Neutrophil (primary cell): ENCODE results near the gene COX7A2.

Experiments
- H3K27ac ChIP-seq: fragments of 200-600 bp; sonication (generic); 2 replicates; pipeline ENCODE4 v1.5.1; 2016; ENCODE audit warnings: mild to moderate bottlenecking, moderate library complexity
- H3K27me3 ChIP-seq: fragments of 200-600 bp; sonication (generic); 2 replicates; pipeline ENCODE4 v1.6.0; 2016; ENCODE audit warnings: mild to moderate bottlenecking
- H3K36me3 ChIP-seq: fragments of 200-600 bp; sonication (generic); 2 replicates; pipeline ENCODE4 v1.5.1; 2017
- H3K4me1 ChIP-seq, 2 experiments: fragments of 200-600 bp in 1 of 2; sonication (generic) in 1 of 2; 1 replicate in 1 of 2; 2 replicates in 1 of 2; pipeline versions ENCODE4 v1.5.1 to v1.6.1; 2013 to 2016; ENCODE audit warnings: low read depth in 1 of 2, low read length in 1 of 2, mild to moderate bottlenecking in 1 of 2, moderate library complexity in 1 of 2; ENCODE audit not compliant: control insufficient read depth in 1 of 2, insufficient read depth in 1 of 2
- H3K4me3 ChIP-seq, 2 experiments: fragments of 200-600 bp in 1 of 2; sonication (generic) in 1 of 2; 1 replicate in 1 of 2; 2 replicates in 1 of 2; pipeline ENCODE4 v1.5.1; 2013 to 2016; ENCODE audit warnings: low read depth in 1 of 2, low read length in 1 of 2, mild to moderate bottlenecking in 1 of 2, moderate library complexity in 1 of 2
- H3K9me3 ChIP-seq: fragments of 200-600 bp; sonication (generic); 2 replicates; pipeline ENCODE4 v1.5.1; 2016
- CTCF ChIP-seq: fragments of 200-600 bp; sonication (generic); IDR thresholded peaks from 2 replicates; pipeline ENCODE4 v1.5.1; 2016; ENCODE audit warnings: antibody characterized with exemption

The COX7A2 gene

DNA sequence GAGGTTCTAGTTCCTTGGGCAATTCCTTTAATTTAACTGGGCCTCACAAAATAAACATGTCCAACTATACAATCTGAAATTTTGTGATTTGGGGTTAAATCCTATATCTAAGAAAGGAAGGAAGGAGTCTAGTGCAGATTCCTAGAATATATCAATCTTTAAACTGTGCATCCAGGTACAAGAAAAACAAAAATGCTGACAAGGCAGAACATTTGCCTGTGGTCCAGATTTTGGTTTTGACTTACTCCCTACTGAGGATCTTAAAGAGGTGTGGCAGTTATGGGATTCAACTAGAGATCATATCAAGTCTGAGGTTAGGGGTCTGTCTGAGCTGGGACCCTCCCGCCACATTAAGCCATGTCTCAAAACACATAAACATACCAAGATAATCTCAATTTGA, 17.7 kb upstream of the COX7A2 start:
- H3K27me3 ChIP-seq: no peaks in the 10 kb centered on the region
- peaks cover 72% of the 10 kb centered on the region for H3K36me3 ChIP-seq
- no peaks in the 10 kb centered on the region for H3K4me1 ChIP-seq
- no peaks in the 10 kb centered on the region for H3K9me3 ChIP-seq
- TF ChIP-seq CTCF: no peak
- H3K27ac ChIP-seq: no peak overlapping the region
- no peak overlapping the region for H3K4me3 ChIP-seq

- no peaks in the 10 kb centered on the region for H3K27me3 ChIP-seq
- TF ChIP-seq CTCF: no peak
- no peaks in the 10 kb centered on the region for H3K9me3 ChIP-seq
- H3K36me3 ChIP-seq: peaks cover 81% of the 10 kb centered on the region
- no peak overlapping the region for H3K4me3 ChIP-seq
- H3K27ac ChIP-seq: no peak overlapping the region
- H3K4me1 ChIP-seq: no peaks in the 10 kb centered on the region
Measured at GRCh38 chr6:75257343-75258087, 13.9 kb upstream of the COX7A2 start.

GRCh38 chr6:75250552-75250951, 7.0 kb upstream of the COX7A2 start:
- no peak for TF ChIP-seq CTCF
- no peak overlapping the region for H3K4me3 ChIP-seq
- no peaks in the 10 kb centered on the region for H3K4me1 ChIP-seq
- peaks cover 23% of the 10 kb centered on the region for H3K27me3 ChIP-seq
- no peaks in the 10 kb centered on the region for H3K9me3 ChIP-seq
- H3K27ac ChIP-seq: no peak overlapping the region
- peaks cover 26% of the 10 kb centered on the region for H3K36me3 ChIP-seq

GRCh38 chr6:75249837-75250236, 6.2 kb upstream of the COX7A2 start:
- peaks cover 19% of the 10 kb centered on the region for H3K36me3 ChIP-seq
- H3K4me1 ChIP-seq: no peaks in the 10 kb centered on the region
- no peak overlapping the region for H3K4me3 ChIP-seq
- no peak overlapping the region for H3K27ac ChIP-seq
- no peak for TF ChIP-seq CTCF
- peaks cover 29% of the 10 kb centered on the region for H3K27me3 ChIP-seq
- H3K9me3 ChIP-seq: no peaks in the 10 kb centered on the region

- Histone ChIP-seq H3K27ac (no peak overlapping the region), H3K27me3 (peaks cover 31% of the 10 kb centered on the region), H3K9me3 (no peaks in the 10 kb centered on the region), H3K4me3 (no peak overlapping the region), H3K4me1 (peaks cover 9 to 16% of the 10 kb centered on the region in 2 experiments), H3K36me3 (peaks cover 4% of the 10 kb centered on the region)
- no peak for TF ChIP-seq CTCF
Measured at GRCh38 chr6:75246386-75246785, 2.8 kb upstream of the COX7A2 start.
